HG03575 (cell line): Measurements from ENCODE around the gene MAPK7.

ENCODE experiments used
- ATAC-seq: cut with Tn5 transposase; IDR thresholded peaks from one replicate; pipeline ENCODE4 v1.9.1; 2021; ENCODE audit not compliant: unreplicated experiment, insufficient number of reproducible peaks, low FRiP score; ENCODE audit errors: extremely low read depth

The MAPK7 gene

GRCh38 chr17:19410875-19411620 lies 32.8 kb downstream of the MAPK7 start, which contains the start of gene RNF112:
RNF112 (plus strand) TSS chr17:19411232; CDS start chr17:19411409, 177 bp downstream.
- no peak for ATAC-seq

- ATAC-seq: no peak
These were observed 33.3 kb downstream of the MAPK7 start for GRCh38 chr17:19411631-19412030.

- ATAC-seq: no peak
These were observed 34.2 kb downstream of the MAPK7 start for GRCh38 chr17:19412510-19412909.

GRCh38 chr17:19412984-19413383 lies 34.7 kb downstream of the MAPK7 start:
- ATAC-seq: no peak

GRCh38 chr17:19413761-19414160 lies 35.5 kb downstream of the MAPK7 start:
- no peak for ATAC-seq

GRCh38 chr17:19414396-19415280 lies 36.3 kb downstream of the MAPK7 start:
- ATAC-seq: no peak

GRCh38 chr17:19415311-19415710 lies 37.0 kb downstream of the MAPK7 start:
- ATAC-seq: no peak

GRCh38 chr17:19415806-19416775 lies 37.8 kb downstream of the MAPK7 start:
- no peak for ATAC-seq

GRCh38 chr17:19417611-19418010 lies 39.3 kb downstream of the MAPK7 start:
- no peak for ATAC-seq

GRCh38 chr17:19418251-19418992 lies 40.1 kb downstream of the MAPK7 start:
- no peak for ATAC-seq

- ATAC-seq: no peak
These were observed 42.9 kb downstream of the MAPK7 start for GRCh38 chr17:19421219-19421618.

GRCh38 chr17:19421926-19422325 lies 43.6 kb downstream of the MAPK7 start:
- no peak for ATAC-seq

- no peak for ATAC-seq
These were observed 46.9 kb downstream of the MAPK7 start for GRCh38 chr17:19424934-19425868.

- no peak for ATAC-seq
These were observed 48.3 kb downstream of the MAPK7 start for GRCh38 chr17:19426631-19427030.

GRCh38 chr17:19431691-19432090 lies 53.4 kb downstream of the MAPK7 start:
- ATAC-seq: no peak
